ENCODE results near the gene GALE. TPM values are rescaled to one million over a fixed set of nuclear protein-coding genes. Genes with fewer than 3 reads are reported as not detected.
"Not testable (repeated sequence)": the region's sequence is repeated elsewhere in the genome, so short reads cannot be mapped to it uniquely, and the experiment has no call there.

GALE gene
- total and polyA plus RNA-seq, 5 experiments from 2014 or later, result 8.0 to 12.7 (median 8.7) TPM

- peaks cover 0 to 20% (median 0%) of the 10 kb centered on the region in 3 donors for H3K36me3 Mint-ChIP-seq
- H3K4me1 Mint-ChIP-seq, result peaks cover 12 to 35% (median 20%) of the 10 kb centered on the region in 4 donors
- H3K9me3 Mint-ChIP-seq, result no peaks in the 10 kb centered on the region
These were observed 5.7 kb upstream of the GALE start for GRCh38 chr1:23806280-23806679.

GRCh38 chr1:23805025-23805424, 4.5 kb upstream of the GALE start:
- Mint-ChIP-seq H3K4me3 (peak overlapping the region in 1 of 10 donors; percentile 4), H3K27me3 (peaks cover 0 to 1% (median 0%) of the 10 kb centered on the region in 5 donors), H3K36me3 (peaks cover 0 to 16% (median 0%) of the 10 kb centered on the region in 3 donors), H3K27ac (peak overlapping the region in 5 of 10 donors; percentile 27 to 86 (median 64)), H3K4me1 (peaks cover 6 to 27% (median 13%) of the 10 kb centered on the region in 4 donors), H3K9me3 (no peaks in the 10 kb centered on the region)
- DNase-seq (no peak), ATAC-seq (no peak)
- POLR2A ChIA-PET, result interaction anchor here (0.6 kb wide), 2 partner anchors 20 to 214 kb away, joined by 3 read pairs; partner anchors contain the start of gene HMGCL

More at GRCh38 chr1:23806280-23806679, 5.7 kb upstream of the GALE start:
- peak overlapping the region in 1 of 10 donors; percentile 33 for H3K27ac Mint-ChIP-seq
- ATAC-seq, result no peak
- POLR2A ChIA-PET, result interaction anchor here (1.2 kb wide), 1 partner anchor 13 kb away, joined by 3 read pairs; no protein-coding TSS in a partner anchor
- H3K4me3 Mint-ChIP-seq, result no peak overlapping the region
- no peaks in the 10 kb centered on the region for H3K27me3 Mint-ChIP-seq
- no peak for DNase-seq

- no peak for DNase-seq
- POLR2A ChIA-PET, result interaction anchor here (0.5 to 0.7 kb wide), 4 partner anchors 21 to 215 kb away, joined by 3 read pairs; partner anchors contain the start of gene HMGCL
- Mint-ChIP-seq H3K4me3 (peak overlapping the region in 1 of 10 donors; percentile 41), H3K4me1 (peaks cover 7 to 27% (median 13%) of the 10 kb centered on the region in 4 donors), H3K36me3 (peaks cover 0 to 16% (median 0%) of the 10 kb centered on the region in 3 donors), H3K9me3 (no peaks in the 10 kb centered on the region), H3K27me3 (peaks cover 0 to 1% (median 0%) of the 10 kb centered on the region in 5 donors), H3K27ac (peak overlapping the region in 5 of 10 donors; percentile 13 to 86 (median 69))
- ATAC-seq, result no peak
These were observed 3.8 kb upstream of the GALE start for GRCh38 chr1:23804183-23804835.

GRCh38 chr1:23803674-23804073, 3.1 kb upstream of the GALE start:
- no peak for DNase-seq
- peaks cover 0 to 1% (median 0%) of the 10 kb centered on the region in 5 donors for H3K27me3 Mint-ChIP-seq
- H3K9me3 Mint-ChIP-seq, result no peaks in the 10 kb centered on the region
- ATAC-seq, result no peak
- H3K4me1 Mint-ChIP-seq, result peaks cover 7 to 29% (median 15%) of the 10 kb centered on the region in 4 donors
- H3K36me3 Mint-ChIP-seq, result peaks cover 0 to 16% (median 0%) of the 10 kb centered on the region in 3 donors
- no peak overlapping the region for H3K4me3 Mint-ChIP-seq
- POLR2A ChIA-PET, result interaction anchor here (0.5 to 5.7 kb wide), 3 partner anchors 13 to 50 kb away, joined by 3 to 64 read pairs (median 3); partner anchors contain the start of gene LYPLA2
- H3K27ac Mint-ChIP-seq, result peak overlapping the region in 6 of 10 donors; percentile 13 to 84 (median 54)

- H3K9me3 Mint-ChIP-seq, result not testable (repeated sequence)
- H3K4me3 Mint-ChIP-seq, result peak overlapping the region in 4 of 10 donors; percentile 15 to 75 (median 66)
These were observed 2.3 kb upstream of the GALE start for GRCh38 chr1:23802809-23803342.

GRCh38 chr1:23801876-23802275, 1.3 kb upstream of the GALE start:
- Mint-ChIP-seq H3K27me3 (peaks cover 0 to 1% (median 0%) of the 10 kb centered on the region in 5 donors), H3K4me1 (peaks cover 6 to 22% (median 16%) of the 10 kb centered on the region in 4 donors), H3K36me3 (peaks cover 0 to 17% (median 0%) of the 10 kb centered on the region in 3 donors), H3K27ac (peak overlapping the region; percentile 54 to 95 (median 88)), H3K9me3 (no peaks in the 10 kb centered on the region), H3K4me3 (peak overlapping the region in 9 of 10 donors; percentile 20 to 97 (median 81))
- ATAC-seq (no peak), DNase-seq (no peak)
- POLR2A ChIA-PET, result interaction anchor here (1.4 to 8.3 kb wide), 7 partner anchors 8 to 179 kb away, joined by 3 to 64 read pairs (median 10); partner anchors contain the start of genes ELOA, HMGCL, LYPLA2 and PITHD1

More at GRCh38 chr1:23802809-23803342, 2.3 kb upstream of the GALE start:
- Mint-ChIP-seq H3K27ac (peak overlapping the region in 8 of 10 donors; percentile 18 to 82 (median 72)), H3K4me1 (peaks cover 7 to 29% (median 16%) of the 10 kb centered on the region in 4 donors), H3K36me3 (peaks cover 0 to 16% (median 0%) of the 10 kb centered on the region in 3 donors)
- H3K27me3 Mint-ChIP-seq, ATAC-seq, DNase-seq: not testable (repeated sequence)
- POLR2A ChIA-PET, result interaction anchor here (0.6 to 8.3 kb wide), 5 partner anchors 13 to 153 kb away, joined by 4 to 64 read pairs (median 29); partner anchors contain the start of genes HMGCL, LYPLA2 and PITHD1

GRCh38 chr1:23801338-23801748, 789 bp upstream of the GALE start:
- Mint-ChIP-seq H3K36me3 (peaks cover 0 to 19% (median 0%) of the 10 kb centered on the region in 3 donors), H3K9me3 (no peaks in the 10 kb centered on the region), H3K4me3 (peak overlapping the region; percentile 75 to 97 (median 90)), H3K4me1 (peaks cover 6 to 22% (median 16%) of the 10 kb centered on the region in 4 donors), H3K27ac (peak overlapping the region; percentile 75 to 95 (median 92)), H3K27me3 (peaks cover 0 to 1% (median 0%) of the 10 kb centered on the region in 5 donors)
- DNase-seq (no peak), ATAC-seq (no peak)
- POLR2A ChIA-PET, result interaction anchor here (0.5 to 8.3 kb wide), 10 partner anchors 9 to 239 kb away, joined by 3 to 64 read pairs (median 6); partner anchors contain the start of genes ELOA, HMGCL, LYPLA2 and PITHD1

GRCh38 chr1:23799570-23800399, 769 bp downstream of the GALE start:
- H3K36me3 Mint-ChIP-seq, result peaks cover 0 to 23% (median 0%) of the 10 kb centered on the region in 3 donors
- POLR2A ChIA-PET, result interaction anchor here (0.8 to 8.3 kb wide), 7 partner anchors 9 to 1349 kb away, joined by 3 to 64 read pairs (median 10); partner anchors contain the start of genes HMGCL, LYPLA2, PITHD1 and SRSF10
- DNase-seq (peak in 1 of 10 donors; percentile 28), ATAC-seq (no peak)
- H3K27me3 Mint-ChIP-seq, result peaks cover 0 to 1% (median 0%) of the 10 kb centered on the region in 5 donors
- H3K4me3 Mint-ChIP-seq, result peak overlapping the region; percentile 75 to 97 (median 90)
- H3K4me1 Mint-ChIP-seq, result peaks cover 3 to 22% (median 16%) of the 10 kb centered on the region in 4 donors
- H3K9me3 Mint-ChIP-seq, result no peaks in the 10 kb centered on the region
- H3K27ac Mint-ChIP-seq, result peak overlapping the region; percentile 65 to 94 (median 84)

GRCh38 chr1:23799255-23799569, 1.3 kb downstream of the GALE start:
- DNase-seq (no peak), ATAC-seq (no peak)
- Mint-ChIP-seq H3K4me1 (peaks cover 3 to 22% (median 15%) of the 10 kb centered on the region in 4 donors), H3K36me3 (peaks cover 0 to 23% (median 0%) of the 10 kb centered on the region in 3 donors), H3K4me3 (peak overlapping the region; percentile 26 to 97 (median 90)), H3K9me3 (no peaks in the 10 kb centered on the region), H3K27ac (peak overlapping the region in 4 of 10 donors; percentile 58 to 92 (median 75)), H3K27me3 (peaks cover 0 to 1% (median 0%) of the 10 kb centered on the region in 5 donors)
- POLR2A ChIA-PET, result interaction anchor here (3.9 to 8.3 kb wide), 3 partner anchors 9 to 25 kb away, joined by 29 to 64 read pairs (median 42); partner anchors contain the start of genes HMGCL, LYPLA2 and PITHD1

- Mint-ChIP-seq H3K4me3 (peak overlapping the region in 8 of 10 donors; percentile 26 to 97 (median 88)), H3K27ac (peak overlapping the region in 4 of 10 donors; percentile 20 to 65 (median 52)), H3K36me3 (peaks cover 0 to 19% (median 0%) of the 10 kb centered on the region in 3 donors), H3K9me3 (no peaks in the 10 kb centered on the region), H3K27me3 (peaks cover 0 to 1% (median 0%) of the 10 kb centered on the region in 5 donors), H3K4me1 (peaks cover 3 to 22% (median 16%) of the 10 kb centered on the region in 4 donors)
- POLR2A ChIA-PET, result interaction anchor here (0.7 to 8.3 kb wide), 4 partner anchors 8 to 178 kb away, joined by 3 to 64 read pairs (median 36); partner anchors contain the start of genes HMGCL, LYPLA2 and PITHD1
- ATAC-seq (no peak), DNase-seq (no peak)
These were observed 1.9 kb downstream of the GALE start for GRCh38 chr1:23798662-23799142.
